Limb (tissue), 2 donors: Measurements from ENCODE around the gene LRRC3C.

Experiments
- DNase-seq, 2 donors: peaks; one replicate each; pipeline ENCODE4 v3.0.0-alpha.2; 2016; ENCODE audit errors: extremely low spot score in 2 of 2

The LRRC3C gene

DNA sequence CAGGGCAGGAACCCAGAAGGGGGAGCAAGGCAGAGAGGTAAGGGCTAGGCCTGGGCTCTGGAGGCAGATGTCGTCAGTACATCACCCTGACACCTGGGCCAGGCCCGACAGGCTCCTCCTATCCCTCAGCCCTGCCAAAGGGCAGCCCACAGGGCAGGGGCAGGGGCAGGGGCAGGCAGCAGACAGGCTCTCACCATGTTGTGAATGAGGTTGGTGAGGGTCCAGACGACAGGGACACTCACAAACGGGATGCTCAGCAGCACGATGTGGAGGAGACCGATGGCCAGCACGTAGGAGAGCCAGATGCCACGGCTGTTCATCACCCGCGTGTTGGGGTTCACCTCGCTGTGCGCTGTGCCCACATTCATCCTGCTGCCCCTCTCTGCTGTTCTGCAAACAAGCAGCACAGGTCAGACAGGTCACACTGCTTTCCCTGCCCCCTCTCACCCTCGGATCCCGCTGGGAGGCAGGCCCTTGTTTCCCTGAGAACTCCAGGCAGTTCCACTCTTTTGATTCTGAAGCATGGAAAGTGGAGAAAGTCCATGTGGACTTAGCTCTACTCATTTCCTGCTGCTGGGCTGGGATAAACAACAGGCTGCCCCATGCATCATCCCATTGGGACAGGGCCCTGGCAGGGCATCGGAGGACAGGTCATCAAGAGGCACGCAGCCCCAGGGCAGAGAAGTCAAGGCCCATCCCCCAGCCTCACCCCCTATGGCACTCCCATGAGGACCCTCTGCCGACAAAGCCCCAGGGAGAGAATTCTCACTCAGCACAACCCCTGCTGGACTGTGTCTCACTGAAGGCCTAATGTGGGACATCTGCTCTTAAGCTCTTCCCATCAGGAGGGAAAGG, 3.5 kb upstream of the LRRC3C start:
- no peak for DNase-seq

DNA sequence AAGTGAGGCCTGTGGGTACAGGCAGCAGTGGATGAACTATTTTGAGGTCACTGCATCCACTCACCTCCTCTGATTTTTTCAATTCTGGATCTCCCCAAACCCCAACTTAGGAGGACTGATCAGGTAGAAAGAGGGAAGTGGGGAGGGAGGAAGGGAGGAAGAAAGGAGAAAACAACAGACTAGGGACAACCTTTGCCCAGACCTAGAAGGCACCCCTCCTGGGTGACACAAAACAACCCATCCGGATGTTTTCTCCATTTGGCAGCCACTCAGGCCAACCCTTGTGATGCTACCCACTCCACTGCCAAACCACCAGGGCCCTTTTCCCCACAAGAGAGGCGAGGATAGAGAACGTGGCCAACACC, 2.9 kb upstream of the LRRC3C start:
- DNase-seq = no peak

DNA sequence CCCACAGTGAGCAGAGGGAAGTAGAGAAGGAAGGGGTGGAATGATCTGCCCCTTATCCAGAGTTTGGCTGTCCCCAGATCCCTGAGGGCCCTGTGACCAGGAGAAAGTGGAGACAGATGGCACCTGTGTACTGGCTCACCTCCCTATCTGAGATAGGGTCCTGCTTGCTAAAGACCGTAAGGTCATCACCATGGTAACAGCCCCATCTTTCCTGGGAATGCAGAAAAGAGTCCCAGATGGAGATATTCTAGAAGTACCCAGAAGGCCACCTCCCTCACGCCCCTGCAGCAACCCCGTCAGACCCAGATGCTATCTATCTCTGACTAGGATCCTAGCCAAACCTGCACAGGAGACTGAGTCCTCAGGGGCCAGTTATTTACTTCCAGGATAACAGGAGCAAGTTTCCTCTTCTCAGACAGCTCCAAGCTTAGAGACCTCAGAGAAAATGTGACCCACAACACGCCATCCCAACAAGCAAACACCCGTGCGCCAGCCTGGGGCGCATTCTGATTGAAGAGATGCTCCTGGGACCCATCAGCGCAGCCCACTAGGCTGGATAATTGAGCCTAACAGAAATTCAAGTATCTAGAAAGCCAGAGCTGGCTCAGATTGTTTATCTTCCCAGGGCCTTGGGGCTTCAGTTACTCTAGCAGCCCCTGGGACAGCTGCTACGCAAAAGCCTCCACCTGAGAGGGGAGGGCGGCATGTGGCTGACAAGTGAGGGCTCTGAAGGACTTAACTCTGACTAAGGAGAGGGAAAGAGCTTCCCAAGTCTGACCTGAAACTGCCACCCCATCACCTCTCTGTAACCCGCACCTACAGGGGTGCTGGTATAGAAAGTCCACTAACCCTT, 2.0 kb upstream of the LRRC3C start:
- no peak for DNase-seq

DNA sequence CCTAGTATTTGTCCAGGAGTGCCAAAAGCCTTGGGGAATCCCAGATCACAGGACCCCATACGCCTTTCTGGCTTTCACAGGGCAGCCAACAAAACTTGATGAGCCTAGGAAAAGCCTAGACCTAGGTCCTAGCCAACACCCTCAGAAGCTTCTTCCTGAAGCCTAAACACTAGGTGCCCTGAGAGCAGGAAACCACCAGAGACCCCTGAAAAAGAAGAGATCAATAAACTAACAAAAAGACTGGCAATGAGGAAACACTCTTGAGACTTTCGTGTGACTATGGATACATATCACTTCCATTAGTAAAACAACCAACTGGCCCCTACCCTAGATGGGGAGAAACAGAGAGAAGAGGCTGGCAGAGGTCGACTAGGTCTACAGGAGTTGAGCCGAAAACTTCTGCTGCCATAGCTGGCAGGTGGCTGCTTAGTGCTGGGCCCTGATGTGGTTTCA, 1.4 kb upstream of the LRRC3C start:
- DNase-seq = no peak

DNA sequence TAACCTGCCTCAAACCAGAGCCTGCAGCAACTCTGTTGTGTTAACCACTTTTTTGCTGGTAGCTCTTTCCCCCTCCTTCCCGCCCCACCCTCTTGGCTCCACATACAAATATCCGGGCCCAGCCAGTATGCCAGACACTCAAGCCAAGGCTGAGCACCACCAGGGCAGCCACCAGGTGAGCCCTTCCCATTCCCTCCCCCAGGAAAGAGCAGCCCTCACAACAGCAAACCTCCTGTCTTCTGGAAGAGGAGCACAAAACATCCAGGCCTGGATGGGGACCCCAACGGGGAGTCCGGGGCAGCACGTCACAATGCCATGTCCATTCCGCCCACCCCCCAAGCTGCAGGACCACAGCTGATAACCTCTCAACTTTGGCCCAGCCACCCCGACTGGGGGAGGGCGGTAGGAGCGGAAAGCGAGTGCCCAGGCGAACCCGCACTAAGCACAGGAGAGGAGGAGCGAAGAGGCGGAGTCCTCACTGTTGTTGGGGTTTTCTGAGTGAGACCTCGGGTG, 888 bp upstream of the LRRC3C start:
- DNase-seq = no peak

DNA sequence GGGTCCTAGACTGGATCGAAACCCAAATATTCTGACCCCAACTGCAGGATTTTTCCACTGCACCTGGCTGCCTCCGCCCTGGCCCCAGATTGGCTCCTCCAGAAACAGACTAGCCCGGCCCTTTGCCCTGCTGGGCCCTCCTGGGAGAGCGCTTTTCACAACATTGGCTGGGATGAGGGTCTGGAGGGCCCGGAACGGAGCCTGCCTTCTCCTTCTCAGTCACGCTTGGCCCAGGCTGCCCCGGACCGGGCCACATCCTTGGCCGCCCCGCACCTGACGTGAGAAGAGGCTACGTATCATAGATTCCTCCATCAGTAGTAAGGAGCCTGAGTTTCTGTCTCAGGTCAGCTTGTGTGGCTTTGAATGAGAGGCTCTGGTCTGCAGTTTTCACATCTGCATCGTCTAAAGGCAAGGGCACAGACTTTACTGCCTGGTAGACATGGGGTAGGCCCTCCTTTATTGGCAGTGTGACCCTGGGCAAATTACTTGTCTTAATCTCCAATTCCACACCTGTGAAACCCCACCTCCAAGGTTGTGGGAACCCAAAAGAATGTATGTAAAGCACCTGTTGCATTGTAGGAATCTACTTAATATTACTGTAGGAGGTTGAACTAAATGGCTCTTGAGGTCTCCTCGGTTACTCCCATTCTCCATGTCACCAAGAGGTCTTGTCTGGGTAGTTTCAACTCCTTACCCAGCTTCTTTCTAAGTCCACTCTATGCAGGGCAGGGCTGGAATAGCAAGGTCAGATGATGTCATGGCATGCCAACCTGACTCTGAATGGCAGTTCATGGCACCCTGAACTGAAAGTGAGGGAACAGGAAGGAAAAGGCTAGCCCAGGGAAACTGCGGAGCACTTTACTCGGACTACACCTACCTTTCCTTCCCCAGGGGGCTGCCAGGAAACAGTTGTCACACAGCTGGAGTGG, 661 bp downstream of the LRRC3C start:
- no peak for DNase-seq

DNA sequence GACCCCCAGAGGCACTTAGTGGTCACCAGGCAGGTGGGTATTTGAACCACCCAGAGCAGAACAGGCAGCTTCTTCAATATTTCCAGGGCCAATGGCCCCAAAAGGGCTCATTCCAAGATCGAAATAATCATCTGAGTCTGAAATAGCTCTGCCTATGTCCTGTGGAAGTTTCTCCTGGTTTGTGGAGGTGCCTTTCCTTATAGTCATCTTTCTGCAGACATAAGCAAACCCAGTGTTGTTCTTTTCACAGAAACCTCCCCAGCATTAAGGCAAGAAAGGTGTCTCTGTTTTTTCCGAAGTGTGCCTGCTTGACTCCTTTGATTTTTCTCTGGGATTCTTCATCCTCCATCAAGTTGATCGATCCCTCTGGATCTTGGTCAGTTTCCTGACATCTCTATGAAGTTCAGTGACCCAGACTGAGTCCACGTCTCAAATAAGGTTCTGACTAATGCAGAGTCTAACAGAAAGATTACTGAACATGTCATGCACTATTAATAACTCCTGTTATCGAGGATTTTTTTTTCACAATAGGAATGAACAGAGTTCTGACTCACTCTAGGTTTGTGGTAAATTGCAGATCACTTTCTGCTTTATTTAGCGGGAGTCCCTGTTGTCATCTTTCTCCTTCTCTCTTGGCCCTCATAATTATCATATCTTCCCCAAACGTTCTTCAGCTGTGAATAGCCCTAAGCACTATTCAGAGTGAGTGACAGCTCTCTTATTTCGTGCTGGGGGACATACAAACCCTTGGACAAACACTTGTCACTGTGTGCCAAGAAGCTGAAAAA, 1.5 kb downstream of the LRRC3C start:
- DNase-seq = no peak

DNA sequence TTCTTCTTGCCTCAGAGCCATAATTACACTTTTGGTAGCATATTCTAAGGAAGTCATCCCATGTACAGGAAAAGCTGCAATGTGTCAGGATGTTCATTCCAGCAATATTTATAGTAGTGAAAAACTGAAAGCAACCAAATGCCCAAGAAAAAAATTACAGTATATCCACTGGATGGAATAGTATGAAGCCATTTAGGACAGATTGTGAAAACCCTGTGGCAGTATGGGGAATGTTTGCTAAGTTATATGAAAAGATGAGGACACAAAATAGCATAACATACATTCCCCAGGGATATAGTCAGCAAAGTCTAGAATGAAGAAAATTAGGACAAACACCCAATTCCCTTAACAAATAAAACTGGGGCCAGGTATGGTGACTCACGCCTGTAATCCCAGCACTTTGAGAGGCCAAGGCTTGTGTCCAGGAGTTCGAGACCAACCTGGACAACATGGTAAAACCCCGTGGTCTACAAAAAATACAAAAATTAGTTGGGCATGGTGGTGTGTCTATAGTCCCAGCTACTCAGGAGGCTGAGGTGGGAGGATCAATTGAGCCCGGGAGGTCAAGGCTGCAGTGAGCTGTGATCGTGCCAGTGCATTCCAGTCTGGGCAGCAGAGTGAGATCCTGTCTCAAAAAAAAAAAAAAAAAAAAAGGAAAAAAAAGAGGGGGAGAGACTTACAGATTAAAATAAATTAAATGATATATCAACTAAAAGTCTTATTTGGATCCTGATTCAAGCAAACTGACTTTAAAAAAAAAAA, 2.3 kb downstream of the LRRC3C start:
- DNase-seq = no peak

DNA sequence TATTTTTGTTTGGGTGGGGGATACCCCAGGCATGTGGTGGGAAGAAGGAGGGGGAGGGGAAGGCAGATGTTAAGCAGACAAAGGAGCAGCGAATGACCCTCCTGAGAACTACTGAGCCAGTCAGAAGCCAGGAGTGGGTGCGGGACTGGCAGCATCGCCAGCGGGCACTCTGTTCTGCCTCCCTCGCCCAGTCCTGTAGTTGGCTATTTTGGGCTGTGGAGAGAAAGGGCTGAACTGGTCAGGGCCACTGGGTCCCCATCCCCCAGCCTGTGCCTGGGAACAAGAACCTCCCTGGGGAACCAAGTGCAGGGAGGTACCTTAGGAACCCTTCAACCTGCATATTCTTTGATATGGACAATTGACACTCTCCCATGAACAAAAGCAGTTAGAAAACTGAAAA, 6.4 kb downstream of the LRRC3C start:
- no peak for DNase-seq

DNA sequence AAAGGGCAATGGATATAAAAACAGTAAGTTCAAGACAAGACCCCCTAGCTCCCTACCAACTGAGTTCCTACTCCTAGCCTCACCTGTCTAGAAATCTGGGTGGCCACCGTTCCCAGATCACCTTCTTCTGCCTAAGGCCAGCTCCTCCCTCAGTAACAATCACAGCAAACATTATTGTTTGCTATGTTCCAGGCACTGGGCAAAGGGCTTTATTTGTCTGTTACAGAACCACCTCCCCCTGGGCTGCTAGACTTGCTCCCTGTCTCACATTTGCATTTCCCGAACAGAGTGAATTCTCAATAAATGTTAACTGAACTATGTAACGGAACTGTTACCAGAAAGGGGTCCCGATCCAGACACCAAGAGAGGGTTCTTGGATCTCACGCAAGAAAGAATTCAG, 6.8 kb downstream of the LRRC3C start:
- DNase-seq = no peak

DNA sequence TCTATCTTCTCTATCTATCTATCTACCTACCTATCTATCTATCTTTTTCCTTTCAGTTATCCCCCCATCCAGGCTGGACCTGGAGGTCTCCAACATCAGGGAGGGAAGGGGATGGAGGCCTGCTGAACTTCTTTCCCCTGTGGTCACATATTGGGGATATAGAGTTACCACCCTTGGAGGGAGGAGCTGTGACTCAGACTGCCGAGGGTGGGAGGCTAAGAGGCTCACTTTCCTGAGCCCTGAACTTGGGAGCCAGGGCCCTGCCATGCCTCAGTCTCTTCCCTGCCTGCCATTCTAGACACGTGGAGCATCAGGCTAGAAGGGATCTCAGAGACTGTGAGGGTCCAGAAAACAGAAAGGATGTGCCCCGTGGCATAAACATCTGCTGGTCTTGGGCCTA, 8.4 kb downstream of the LRRC3C start:
- DNase-seq = no peak

DNA sequence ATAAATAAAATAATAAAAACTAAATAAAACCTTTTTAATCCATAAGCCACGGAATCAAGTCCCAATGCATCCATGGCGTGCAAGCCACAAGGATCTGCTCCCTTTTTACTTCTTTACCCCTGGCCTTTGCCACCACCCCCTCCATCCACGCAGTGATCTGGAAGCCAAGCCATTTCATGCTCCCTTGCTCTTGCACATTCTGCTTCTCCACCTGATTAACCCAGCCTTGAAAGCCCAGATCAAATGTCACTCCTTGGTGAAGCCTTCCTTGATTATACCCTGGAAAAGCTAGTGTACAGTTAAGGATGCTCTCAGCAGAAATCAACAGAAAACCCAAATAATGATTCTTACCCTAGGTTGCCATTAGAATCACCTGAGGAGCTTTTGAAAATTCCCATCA, 9.9 kb downstream of the LRRC3C start:
- no peak for DNase-seq

DNA sequence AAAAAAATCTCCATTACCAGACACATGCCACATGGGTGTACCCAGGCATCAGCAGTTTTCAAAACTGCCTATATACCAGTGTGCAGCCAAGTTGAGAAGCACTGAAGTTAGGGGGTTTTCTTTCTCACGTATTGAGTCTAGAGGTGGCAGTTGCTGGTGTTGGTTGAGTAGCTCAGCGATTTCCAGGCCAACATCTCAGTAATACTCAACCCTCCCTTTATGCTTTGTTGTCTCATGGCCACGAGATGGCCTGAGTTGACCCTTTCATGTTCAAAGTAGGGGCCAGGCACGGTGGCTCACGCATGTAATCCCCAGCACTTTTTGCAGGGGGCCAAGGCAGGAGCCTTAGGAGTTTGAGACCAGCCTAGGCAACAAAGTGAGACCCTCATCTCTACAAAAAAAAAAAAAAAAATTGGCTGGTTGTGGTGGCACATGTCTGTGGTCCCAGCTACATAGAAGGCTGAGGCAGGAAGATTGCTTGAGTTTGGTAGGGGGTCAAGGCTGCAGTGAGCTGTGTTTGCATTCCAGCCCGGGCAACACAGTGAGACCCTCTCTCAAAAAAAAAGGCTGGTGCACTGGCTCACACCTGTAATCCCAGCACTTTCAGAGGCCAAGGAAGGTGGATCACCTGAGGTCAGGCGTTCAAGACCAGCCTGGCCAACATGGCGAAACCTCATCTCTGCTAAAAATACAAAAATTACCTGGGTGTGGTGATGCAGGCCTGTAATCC, 10.8 kb downstream of the LRRC3C start:
- DNase-seq = no peak

DNA sequence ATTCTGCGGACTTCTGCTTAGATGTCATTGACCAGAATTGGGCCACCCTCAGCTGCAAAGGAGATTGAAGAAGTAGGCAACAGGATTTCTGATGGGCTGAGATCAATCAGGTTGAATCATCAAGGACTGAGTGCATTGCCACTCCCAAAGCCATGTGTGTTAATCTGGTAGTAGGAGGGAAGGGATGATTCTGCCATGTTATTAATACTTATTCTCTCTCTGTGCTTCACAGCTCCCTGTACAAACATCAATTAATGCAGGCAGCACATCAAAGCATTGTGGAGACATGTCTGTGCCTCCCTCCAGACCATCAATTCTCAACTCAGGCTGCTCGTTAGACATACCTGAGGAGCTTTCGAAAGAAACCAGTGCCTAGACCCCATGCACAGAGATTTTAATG, 11.6 kb downstream of the LRRC3C start:
- DNase-seq = no peak

DNA sequence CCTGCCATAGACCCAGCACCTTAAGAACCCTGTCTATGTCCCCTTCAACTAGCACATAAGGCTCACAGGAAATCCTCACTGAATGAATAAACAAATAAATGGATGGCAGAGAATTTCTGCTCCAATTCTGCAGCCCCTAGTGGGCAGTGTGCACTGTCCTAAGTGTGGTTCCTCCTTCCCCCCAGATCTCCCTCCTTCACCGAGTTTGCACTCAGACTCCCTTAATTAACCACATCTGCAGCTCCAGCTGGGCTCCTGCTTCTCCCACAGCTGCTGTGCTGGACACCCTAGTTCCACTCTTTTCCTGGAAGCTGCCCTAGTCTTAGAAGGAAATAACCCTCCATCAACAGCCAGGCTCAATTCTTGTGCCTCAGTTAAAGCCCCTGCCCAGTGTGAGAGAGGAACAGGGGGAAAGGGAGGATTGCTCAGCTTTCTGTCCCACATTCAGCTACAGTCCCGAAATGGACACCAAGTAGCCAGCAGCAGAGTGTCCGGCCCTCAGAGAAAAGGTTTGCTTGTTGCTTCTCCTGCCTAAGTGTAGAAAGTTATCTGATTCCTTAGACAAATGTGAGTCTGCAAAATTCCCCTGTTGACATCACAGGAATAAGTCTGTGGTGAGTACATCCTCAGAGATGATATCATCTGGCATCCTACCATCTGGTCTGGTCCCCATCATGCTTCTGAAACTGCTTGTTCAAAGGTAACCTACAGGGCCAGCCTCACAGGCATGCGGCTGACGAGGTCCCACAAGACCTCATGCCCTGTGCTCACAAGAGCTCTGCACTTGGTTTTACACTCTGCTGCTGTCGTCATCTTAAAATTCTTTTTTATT, 12.3 kb downstream of the LRRC3C start:
- DNase-seq = peak in 1 of 2 donors; percentile 48

DNA sequence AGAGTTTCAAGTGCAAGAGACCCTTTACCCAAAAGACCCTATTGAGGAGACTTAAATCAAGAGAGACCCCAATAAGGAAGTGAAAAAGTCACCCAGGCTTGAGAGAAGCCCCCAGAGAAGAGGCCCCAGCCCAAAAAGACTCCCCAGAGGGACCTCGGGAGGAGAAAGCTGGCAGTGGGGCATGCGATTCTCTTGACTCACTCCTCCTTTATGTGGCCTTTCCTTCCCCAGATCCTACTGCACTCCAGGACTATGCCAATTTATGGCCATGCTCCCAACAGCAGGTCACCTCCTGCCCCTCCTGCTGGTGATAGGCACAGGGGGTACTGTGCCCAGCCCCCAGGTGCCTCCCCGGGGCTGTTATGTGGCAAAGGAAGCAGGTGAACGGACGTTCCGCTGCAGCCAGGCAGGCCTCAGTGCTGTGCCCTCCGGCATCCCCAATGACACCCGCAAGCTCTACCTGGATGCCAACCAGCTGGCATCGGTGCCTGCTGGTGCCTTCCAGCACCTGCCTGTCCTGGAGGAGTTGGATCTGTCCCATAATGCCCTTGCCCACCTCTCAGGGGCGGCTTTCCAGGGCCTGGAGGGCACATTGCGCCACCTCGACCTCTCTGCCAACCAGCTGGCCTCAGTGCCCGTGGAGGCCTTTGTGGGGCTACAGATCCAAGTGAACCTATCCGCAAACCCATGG, 16.3 kb downstream of the LRRC3C start:
- DNase-seq = no peak

DNA sequence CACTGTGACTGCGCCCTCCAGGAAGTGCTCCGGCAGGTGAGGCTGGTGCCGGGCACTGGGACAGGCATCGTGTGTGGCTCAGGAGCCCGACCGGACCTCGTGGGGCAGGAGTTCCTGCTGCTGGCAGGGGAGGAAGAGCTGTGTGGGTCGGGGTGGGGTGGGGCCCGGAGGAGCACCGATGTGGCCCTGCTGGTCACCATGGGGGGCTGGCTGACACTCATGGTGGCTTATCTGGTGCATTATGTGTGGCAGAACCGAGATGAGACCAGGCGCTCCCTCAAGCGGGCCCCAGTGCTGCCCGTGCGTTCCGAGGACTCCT, 16.8 kb downstream of the LRRC3C start:
- DNase-seq = no peak
